ENCODE measurements around the gene PTDSS2.

The PTDSS2 gene

DNA sequence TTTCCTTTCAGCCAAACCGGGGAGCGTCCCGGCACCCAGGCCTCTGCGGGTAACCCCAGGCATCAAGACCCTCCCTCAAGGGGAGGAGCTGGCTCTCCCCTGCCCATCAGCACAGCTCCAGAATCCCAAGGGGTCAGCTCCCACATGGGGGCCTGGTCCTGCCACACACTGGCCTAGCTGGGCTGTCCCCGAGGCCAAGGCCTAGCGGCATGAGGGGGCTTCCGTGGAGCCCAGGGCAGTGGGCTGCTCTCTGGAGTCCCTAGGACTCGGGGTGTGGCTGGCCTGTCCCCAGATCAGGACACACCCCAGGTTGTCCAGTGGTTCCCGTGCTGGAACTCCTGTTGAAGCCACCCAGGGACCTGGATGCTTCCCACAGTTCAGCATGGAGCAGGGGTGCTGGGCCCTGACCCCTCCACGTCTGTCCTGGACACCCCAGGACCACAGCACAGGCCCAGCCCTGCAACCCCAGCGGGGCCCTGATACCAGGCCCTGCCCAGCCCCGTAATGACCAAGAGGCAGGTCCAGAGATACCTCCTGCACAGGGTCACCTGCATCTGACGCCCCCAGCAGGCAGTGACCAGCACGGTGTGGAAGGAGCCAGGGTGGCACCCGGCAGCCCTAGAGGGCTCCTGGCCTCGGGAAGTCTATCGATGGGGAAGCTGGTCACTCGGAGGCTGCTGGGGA lies 79.8 kb downstream of the PTDSS2 start:
- no peak overlapping the region for H3K9ac ChIP-seq (ENCODE audit: low read depth, low read length, poor library complexity, severe bottlenecking)
- H3K9me2 ChIP-seq (replicated peaks; ENCODE audit: low read depth, low read length): no peaks in the 10 kb centered on the region
- no peaks in the 10 kb centered on the region for H3K9me3 ChIP-seq (ENCODE audit: insufficient read depth, low read depth, low read length)
- peaks cover 11% of the 10 kb centered on the region for H3K4me1 ChIP-seq (ENCODE audit: insufficient read depth, low read length, poor library complexity, severe bottlenecking)
- peaks cover 16% of the 10 kb centered on the region for H3K79me2 ChIP-seq (ENCODE audit: insufficient read depth, low read length)
- H4K20me1 ChIP-seq (ENCODE audit: insufficient read depth, low read length, poor library complexity, severe bottlenecking): peaks cover 18% of the 10 kb centered on the region
- no peak overlapping the region for H3K4me3 ChIP-seq (ENCODE audit: low read length, poor library complexity, severe bottlenecking)
- no peak for TF ChIP-seq EZH2phosphoT487 (IDR thresholded peaks at IDR 0.05; ENCODE audit: borderline replicate concordance)
- TF ChIP-seq CTCF (conservative IDR thresholded peaks at IDR 0.05; ENCODE audit: low read length): no peak
- no peak overlapping the region for H3K4me2 ChIP-seq (ENCODE audit: low read depth, low read length, poor library complexity, severe bottlenecking)
- no peak overlapping the region for H2AFZ ChIP-seq (ENCODE audit: low read length)
- no peaks in the 10 kb centered on the region for H3K27me3 ChIP-seq (ENCODE audit: insufficient read depth, low read length, poor library complexity, severe bottlenecking)
- H3F3A ChIP-seq (ENCODE audit: low read depth): no peaks in the 10 kb centered on the region
- H3K36me3 ChIP-seq (ENCODE audit: insufficient read depth, low read length): peaks cover 4% of the 10 kb centered on the region; the same call in 1 of the 2 replicates

- no peak overlapping the region for H3K9ac ChIP-seq (ENCODE audit: low read depth, low read length, poor library complexity, severe bottlenecking)
- H3K4me3 ChIP-seq (ENCODE audit: low read length, poor library complexity, severe bottlenecking): no peak overlapping the region
These were observed 81.1 kb downstream of the PTDSS2 start for GRCh38 chr11:530960-531831.

More at GRCh38 chr11:530960-531831, 81.1 kb downstream of the PTDSS2 start:
- H2AFZ ChIP-seq (ENCODE audit: low read length): no peak overlapping the region
- peaks cover 18% of the 10 kb centered on the region for H4K20me1 ChIP-seq (ENCODE audit: insufficient read depth, low read length, poor library complexity, severe bottlenecking)
- H3K79me2 ChIP-seq (ENCODE audit: insufficient read depth, low read length): peaks cover 17% of the 10 kb centered on the region
- no peak overlapping the region for H3K4me2 ChIP-seq (ENCODE audit: low read depth, low read length, poor library complexity, severe bottlenecking)
- H3K4me1 ChIP-seq (ENCODE audit: insufficient read depth, low read length, poor library complexity, severe bottlenecking): peaks cover 17% of the 10 kb centered on the region
- TF ChIP-seq EZH2phosphoT487 (IDR thresholded peaks at IDR 0.05; ENCODE audit: borderline replicate concordance): no peak
- no peak for TF ChIP-seq CTCF (conservative IDR thresholded peaks at IDR 0.05; ENCODE audit: low read length)
- H3K9me2 ChIP-seq (replicated peaks; ENCODE audit: low read depth, low read length): no peaks in the 10 kb centered on the region
- H3F3A ChIP-seq (ENCODE audit: low read depth): no peaks in the 10 kb centered on the region
- no peaks in the 10 kb centered on the region for H3K9me3 ChIP-seq (ENCODE audit: insufficient read depth, low read depth, low read length)
- no peaks in the 10 kb centered on the region for H3K27me3 ChIP-seq (ENCODE audit: insufficient read depth, low read length, poor library complexity, severe bottlenecking)
- peaks cover 4% of the 10 kb centered on the region; the same call in 1 of the 2 replicates for H3K36me3 ChIP-seq (ENCODE audit: insufficient read depth, low read length)
